ENCODE data around the gene FGR.
A peak's percentile ranks its signal among the peaks of the same experiment; 100 is the strongest.
"Not testable (repeated sequence)": the region's sequence is repeated elsewhere in the genome, so short reads cannot be mapped to it uniquely, and the experiment has no call there.

FGR gene

DNA sequence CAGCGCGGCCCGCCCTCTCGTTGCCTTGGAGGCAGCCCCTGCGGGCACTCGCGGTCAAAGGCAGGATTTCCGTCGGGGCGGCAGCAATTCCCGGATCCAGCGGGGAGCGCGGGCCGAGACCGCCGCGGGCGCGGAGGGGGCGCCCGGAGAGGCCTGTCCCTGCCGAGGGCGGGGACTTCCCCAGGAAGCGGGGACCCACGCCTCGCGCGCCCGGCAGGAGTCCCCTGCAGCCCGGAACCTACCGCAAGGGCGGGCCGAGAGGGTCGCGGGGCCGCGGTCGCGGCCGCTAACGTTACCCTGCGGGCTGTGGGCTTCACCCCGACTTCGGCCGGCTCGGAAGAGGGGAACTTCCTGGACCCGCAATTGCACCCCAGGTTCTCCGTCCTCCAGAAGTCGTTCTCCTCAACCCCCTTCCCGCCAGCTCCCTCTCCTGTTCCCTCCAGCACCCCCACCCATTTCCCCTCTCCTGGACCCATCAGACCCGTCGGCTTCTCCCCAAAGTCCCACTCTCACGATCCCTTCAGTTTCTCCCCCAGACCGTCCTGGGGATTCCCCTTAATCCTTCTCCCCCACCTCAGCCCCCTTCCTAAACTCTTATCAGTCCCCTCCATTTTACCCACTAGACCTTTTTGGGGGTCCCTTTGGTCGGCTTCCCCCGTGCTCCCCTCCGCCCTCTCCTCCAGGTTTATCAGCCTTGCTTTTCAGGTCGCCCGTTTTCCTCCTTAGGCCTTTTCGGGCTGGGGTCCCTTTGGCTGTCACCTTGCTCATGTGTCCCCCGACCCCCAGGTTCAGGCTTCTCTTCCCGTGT is 604 bp downstream of the FGR start:
- peak; percentile 30 for DNase-seq (ENCODE audit: low spot score)

DNA sequence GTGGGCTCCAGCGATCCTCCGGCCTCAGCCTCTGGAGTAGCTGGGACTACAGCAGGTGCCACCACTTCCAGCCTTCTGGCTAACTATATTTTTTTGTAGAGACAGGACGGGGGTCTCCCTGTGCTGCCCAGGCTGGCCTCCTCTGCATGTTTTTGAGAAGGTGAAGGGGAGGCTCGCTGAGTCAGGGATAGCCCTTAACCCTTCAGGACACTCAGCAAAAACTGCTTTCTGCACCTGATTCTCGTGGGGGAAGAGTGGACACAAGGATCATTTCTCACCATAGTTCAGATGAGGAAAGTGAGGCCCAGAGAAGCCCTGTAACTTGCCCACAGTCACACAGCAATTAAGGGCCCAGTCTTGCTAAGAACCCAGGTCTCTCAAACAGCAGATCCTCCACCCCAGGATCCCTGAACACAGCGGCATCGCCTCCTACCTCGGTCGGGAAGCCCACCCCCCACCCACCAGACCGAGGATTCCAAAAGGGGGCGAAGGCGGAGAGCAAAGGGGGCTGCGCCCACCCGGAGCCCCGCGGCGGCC is 1.3 kb downstream of the FGR start:
- DNase-seq (ENCODE audit: low spot score), result no peak

DNA sequence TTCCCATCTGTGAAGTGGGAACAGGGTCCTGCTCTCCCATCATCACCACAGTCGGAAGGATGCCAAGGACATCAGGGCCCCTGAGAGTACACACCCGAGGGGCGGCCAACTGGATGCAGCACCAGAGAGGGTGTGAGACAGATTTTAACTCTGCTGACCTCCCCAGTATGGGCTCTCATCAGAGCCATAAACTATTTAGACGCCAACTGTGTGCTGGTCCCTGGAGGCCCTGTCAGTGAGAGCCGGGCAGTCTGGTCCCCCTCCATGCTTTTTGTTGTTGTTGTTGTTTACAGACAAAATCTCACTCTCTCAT is 1.7 kb downstream of the FGR start:
- no peak for DNase-seq (ENCODE audit: low spot score)

DNA sequence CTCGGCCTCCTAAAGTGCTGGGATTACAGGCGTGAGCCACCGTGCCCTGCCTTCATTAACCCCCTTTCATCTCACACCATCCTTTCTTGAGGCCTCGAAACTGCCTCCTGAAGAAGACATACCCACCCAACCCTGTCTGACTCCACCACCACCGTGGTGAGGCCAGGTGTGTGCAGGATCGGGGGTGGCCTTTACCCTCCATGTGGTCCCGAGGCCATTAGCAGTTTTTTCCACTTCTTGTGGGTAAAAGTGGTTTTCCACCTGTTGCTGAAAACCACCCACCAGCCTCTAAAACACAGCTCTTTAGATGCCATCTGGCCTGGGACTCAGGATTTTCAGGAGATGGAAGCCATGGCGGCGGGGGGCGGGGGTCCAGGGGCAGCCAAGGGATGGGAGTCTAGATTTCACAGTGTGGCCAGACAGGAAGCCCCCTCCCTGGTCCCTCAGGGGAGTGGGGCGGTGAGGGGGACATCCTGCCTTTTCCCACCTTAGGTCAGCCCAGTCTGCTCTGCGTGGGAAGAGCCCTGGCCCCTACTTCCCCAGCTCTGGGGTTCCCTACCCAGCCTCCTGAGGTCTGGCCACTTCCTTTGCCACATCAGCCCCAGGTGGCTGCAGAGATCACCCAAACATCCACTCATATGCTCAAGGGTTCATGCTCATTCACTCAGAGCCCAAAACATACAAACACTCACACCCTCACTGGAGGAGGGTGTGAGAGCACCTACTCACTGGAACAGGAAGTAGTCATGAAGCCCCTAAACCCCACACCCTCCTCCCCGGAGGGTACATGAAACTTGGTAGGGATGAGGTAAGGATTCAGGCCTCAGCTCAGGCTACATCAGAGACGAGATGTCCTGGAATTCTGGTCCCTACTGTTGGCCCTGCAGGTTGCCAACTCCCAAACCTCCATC is 2.3 kb downstream of the FGR start:
- no peak for DNase-seq (ENCODE audit: low spot score)

DNA sequence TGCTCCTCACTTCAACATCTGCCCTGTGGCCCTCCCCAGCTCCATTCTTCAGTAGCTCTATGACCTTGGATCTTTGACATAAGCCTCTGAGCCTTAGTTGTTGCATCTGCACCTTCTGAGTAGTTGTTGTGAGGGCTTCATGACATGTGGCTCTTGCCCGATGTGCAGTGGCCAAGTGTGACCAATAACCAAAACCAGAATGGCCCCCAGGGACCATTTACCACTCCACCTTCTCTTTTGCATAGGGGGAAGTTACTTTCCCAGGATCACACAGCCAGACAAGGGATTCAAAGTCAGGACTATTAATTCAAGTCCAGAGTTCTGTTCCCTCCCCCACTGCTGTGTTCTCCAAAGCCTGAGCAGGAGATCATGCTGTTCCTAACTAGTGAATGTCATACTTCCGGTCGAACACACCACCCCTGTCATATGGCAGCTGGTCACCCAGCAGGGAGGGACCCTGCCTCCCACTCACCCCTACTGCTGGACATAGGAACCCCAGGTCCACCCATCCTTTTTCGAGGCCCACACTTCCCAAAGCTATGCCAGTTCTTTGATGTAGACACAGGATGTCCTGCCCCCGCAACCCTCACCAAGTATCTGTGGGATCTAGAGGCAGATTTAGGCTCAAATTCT is 4.0 kb downstream of the FGR start:
- peak; percentile 27 for DNase-seq (ENCODE audit: low spot score)

DNA sequence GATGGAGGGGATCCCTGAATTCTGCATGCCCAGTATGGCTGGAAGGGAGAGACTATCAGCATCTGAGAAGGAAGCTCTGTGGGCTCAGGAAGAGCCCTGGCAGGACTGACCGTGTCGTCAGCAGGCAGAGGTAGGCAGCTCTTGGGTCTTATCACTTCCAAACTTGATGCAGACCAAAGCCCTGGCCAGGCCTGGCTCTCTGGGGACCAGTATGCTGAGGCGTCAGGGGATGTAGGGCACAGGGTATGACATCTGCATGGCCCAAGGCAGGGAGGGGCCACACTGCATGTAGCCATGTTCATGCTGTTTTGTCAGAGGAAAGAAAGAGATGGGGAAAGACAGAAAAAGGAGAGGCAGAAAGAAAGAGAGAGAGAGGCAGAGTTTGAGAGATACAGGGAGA is 6.3 kb downstream of the FGR start:
- no peak for DNase-seq (ENCODE audit: low spot score)

DNA sequence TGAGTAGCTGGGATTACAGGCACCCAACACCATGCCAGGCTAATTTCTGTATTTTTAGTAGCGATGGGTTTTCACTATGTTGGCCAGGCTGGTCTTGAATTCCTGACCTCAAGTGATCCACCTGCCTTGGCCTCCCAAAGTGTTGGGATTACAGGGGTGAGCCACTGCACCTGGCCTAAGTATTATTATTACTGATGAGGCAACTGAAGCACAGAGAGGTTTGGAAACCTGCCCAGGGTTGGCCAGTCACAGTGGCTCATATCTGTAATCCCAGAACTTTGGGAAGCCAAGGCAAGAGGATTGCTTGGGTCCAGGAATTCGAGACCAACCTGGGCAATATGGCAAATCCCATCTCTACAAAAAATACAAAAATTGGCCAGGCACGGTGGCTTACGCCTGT is 7.3 kb downstream of the FGR start:
- DNase-seq (ENCODE audit: low spot score), result not testable (repeated sequence)

DNA sequence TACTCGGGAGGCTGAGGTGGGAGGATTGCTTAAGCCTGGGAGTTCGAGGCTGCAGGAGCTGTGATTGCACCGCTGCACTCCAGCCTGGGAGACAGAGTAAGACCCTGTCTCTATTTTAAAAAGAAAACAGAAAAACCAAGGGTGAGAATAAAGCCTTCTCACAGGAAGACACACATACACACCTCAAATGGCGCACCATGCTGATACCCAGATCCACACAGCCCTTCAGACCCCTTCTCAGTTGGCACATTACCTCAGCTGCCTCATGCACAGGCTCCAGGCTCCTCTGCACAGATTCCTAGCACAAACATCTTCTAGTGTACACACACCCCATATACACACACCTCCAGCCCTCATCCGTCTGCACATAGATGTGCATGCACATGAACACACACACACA is 7.9 kb downstream of the FGR start:
- no peak for DNase-seq (ENCODE audit: low spot score)

DNA sequence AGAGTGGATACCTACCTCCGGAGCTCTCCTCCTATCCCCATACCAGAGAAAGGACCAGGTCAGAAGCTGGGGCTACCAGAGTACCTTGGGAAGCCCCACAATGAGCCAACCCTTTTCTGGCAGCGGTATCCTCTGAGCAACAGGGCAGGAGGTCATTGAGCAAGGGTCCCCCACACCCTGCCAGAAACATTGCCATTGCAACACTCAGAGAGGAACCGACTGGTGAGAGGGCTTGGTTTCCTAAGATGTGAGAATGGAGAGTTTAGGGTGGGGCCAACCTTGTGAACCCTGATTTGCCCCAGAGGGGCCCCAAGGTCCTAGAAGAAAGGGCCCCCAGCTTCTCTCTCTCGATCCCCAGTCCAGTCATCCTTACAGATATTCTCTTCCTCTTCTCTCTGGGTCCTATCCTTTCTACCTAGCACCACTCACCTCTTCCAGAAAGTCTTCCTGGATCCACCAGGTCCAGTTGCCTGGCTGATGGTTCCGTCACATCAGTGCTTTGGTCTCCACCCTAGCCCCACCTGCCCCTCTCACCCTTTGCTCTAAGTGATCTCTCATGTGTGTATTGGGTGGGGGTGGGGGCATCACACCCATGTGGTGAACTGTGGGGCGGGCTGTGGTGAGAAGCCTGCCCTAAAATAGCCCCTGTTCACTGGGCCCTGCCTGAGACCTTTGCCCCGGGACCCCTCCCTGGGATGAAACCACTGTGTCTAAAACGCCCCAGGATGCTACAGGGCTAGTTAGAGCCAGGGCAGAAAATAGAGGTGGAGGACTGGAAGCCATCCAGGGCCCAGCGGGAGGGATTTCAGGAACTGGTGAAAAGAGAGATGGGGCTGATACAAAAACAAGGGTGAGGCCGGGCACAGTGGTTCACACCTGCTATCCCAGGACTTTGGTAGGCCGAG is 8.7 kb downstream of the FGR start:
- no peak for DNase-seq (ENCODE audit: low spot score)

DNA sequence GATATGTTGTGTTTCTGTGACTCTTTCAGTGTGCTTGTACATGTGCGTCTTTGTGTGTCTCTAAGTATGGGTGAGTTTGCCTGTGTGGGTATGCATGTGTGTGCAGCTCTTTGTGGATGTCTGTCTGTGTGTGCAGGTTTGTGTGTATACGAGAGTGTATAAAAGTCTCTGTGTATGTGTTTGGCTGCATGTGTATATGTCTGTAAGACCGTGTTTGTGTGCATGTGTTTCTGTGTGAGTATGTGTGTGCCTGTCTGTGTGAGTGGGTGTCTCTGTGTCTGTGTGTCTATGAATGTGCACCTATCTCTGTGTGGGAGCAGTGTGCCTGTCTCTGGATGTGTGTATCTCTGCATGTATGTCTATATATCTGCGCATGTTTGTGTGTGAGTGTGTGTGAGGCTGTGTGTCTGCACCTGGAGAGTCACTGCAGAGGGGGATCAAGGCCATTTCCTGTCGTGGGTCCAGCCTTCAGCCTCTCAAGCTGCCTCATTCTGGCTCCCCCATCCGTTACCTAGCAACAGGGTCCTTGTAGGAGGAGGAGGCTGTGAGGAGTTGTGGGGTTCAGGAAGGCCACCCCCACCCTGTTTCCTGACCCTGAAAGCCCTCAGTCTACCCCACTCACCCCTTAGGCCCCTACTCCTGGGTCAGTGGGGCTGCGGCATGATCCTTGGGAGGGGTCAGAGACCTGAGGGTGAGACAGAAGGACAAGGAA is 10.4 kb downstream of the FGR start:
- no peak for DNase-seq (ENCODE audit: low spot score)

DNA sequence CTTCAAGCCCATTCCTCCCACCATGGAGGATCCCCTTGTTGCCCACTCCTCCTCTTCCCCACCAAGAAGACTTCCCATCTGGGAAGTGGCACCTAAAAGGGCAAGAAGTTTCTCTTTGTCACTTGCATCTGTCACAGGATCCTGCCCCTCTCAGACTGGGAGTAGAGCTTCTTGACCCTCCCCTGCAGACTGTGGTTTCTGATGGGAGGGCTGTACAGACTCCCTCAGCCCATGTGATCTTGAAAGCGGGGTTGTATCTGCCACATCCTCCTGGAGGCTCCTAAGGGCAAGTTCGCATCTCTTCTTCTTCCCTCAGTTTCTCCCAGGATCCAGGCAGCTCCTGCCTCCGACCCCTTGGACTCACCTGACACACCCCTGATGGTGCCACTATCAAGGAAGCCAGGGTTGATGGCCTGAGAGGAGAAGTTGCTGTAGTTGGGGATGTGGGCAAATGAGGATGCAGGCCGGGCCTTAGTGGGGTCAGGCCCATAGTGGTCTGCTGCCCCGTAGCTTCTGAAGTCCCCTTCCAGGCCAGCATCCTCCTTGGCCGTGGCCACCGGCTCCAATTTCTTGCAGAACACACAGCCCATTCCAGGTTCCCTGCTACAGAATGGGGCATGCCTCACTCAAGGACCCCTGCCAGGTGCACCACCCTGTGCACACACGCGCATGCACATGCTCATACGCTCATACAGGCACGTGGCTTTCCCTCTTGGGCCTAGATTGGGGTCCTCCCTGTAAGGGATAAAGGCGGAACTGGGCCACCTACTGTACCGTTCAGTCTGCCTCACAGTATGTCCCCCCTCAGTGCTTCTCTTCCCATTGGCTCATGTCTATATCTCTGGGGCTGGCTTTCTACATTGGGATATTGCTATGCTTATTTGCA is 11.4 kb downstream of the FGR start:
- DNase-seq (ENCODE audit: low spot score), result no peak

DNA sequence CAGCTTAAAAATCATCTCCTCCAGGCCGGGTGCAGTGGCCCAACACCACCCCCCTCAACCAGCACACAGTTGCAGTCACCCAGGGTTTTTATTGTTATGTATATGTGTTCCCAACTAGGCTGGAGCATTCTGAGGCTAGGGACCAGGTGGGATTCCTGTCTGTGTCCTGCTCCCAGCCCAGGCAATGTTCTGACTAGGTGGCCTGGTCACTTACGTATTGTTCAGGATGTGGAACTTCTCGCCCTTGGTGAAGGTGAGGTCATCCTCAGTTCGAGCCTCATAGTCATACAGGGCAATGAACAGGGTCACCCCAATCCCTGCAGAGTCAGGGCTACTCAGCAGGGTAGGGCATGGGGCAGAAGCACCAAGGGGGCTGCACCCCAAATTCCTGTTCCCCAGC is 12.2 kb downstream of the FGR start:
- no peak for DNase-seq (ENCODE audit: low spot score)

DNA sequence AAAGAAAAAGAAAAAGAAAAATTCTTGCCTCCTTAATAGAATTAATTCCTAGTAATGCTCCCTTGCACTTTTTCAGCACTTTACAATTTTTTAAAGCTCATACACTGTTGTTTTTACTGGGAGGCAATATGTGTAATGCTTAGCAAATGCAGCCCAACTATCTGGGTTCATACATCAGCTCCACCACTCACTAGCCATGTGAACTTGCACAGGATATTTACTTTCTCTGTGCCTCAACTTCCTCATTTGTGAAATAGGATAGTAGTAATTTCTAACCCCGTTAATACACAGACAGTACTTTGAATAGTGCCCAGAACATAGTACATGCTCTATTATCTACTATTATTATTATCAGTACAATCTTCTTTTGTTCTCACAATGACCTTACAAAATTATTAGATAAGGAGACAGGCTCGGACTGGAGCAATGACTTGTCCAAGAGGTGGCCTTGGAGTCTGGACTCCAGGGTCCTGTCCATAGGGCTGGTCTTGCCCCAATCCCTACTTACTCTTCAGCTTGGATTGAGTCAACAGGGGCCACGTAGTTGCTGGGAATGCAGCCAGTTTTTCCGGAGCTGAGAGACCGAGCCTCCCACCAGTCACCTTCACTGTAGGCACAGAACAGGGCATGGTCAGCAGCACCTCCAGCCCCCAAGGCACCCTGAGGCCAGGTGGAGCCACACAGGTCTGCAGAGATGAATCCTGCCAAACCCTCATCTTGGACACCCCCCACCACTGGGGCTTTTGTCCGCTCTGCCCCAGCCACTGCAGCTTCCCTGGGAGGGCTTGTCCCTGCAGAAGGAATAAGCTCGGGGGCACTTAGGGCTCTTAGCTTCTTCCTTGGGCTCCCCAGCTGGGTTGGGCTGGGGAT is 13.7 kb downstream of the FGR start:
- no peak for DNase-seq (ENCODE audit: low spot score)

DNA sequence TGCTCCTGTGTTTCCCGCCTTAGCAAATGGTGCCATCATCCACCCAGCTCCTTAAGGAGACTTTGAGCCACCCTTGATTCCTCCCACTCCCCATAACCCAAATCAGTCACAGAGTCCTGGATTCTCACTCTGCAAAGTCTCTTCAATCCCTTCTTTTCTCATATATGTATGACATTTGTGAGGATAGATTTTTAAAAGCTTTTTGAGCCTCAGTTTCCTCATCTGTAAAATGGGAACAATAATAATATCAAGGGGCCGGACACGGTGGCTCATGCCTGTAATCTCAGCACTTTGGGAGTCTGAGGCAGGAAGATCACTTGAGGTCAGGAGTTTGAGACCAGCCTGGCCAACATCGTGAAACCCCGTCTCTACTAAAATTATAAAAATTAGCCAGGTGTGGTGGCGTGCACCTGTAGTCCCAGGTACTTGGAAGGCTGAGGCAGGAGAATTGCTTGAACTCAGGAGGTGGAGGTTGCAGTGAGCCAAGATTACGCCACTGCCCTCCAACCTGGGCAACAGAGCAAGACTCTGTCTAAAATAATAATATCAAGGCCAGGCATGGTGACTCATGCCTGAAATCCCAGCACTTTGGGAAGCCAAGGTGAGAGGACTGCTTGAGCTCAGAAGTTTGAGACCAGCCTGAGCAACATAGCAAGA is 15.1 kb downstream of the FGR start:
- DNase-seq (ENCODE audit: low spot score), result not testable (repeated sequence)

DNA sequence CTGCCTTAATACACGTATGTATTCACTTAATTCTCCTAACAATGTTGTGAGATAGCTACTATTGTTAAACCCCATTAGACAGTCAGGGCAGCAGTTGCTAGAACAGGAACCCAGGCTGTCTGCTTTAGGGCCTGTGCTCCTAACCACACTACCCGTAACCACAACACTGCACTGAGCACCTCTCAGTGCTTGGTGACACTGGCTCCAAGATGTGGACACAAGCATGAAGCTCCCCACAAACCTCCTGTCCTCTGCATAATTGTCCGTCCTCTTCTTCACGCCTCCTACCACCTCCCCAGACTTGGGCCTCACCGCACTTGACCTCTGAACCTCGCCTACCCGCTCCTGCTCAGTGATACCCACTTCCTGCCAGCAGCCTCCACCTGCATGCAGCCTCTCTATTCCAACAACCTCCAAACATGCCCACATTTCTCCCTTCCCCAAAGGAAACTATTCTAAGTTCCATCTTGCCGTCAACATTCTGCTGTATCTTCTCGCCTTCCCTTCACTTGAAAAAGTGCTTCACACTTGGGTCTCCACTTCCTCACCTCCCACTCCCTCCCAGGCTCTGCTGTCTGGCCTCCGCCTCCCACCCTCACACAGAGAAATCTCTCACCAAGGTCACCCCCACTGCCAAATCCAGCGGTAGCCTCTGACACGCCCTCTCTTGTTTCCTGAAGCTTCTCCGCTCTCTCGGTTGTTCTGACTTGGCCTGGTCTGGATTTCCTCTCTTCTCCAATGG is 16.5 kb downstream of the FGR start:
- DNase-seq (ENCODE audit: low spot score), result no peak

DNA sequence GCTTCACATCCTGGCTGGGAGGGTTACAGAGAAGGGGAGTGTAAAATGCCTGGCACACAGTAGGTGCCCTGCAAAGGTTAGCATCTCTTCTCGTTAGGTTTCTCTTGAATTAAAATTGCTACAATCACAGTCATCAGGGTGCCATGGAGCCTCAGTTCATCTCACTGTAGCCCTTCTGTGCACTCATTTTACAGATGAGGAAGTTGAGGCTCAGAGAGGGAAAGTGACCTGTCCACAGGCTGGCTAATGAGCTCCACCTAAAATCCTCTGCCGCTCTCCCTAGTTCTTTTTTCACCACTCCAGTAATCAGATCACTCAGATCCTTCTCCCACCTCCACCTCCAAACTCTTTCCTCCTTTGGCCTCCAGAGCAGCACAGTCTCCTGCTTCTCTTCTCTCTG is 17.6 kb downstream of the FGR start:
- no peak for DNase-seq (ENCODE audit: low spot score)

DNA sequence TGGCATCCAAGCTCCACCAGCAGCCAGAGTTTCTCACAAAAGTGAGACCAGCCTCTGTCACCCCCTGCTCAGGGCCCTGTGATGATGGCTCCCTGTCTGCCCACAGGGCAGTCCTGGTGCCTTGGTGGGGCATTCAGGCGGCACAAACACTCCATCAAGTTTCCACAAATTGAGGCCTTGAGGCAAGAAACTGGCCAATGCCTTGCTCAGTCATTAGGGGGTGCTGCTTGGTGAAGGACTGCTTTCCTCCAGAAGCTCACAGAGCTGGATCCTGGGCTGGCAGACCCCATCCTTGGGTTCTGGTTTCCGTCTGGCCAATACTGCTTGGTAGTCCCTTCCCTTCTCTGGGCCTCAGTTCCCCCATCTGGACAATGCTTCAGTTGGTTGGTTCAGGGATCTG is 18.5 kb downstream of the FGR start:
- no peak for DNase-seq (ENCODE audit: low spot score)

All from kidney capillary endothelial cell (primary cell).